ENCODE results near the gene CDC42BPA.

The CDC42BPA gene

GRCh38 chr1:226987623-226988333 is 330.5 kb downstream of the CDC42BPA start:
- Mint-ChIP-seq H3K27me3 (no peaks in the 10 kb centered on the region), H3K4me3 (no peak overlapping the region), H3K9me3 (no peaks in the 10 kb centered on the region), H3K27ac (no peak overlapping the region), H3K4me1 (peaks cover 23% of the 10 kb centered on the region)
- DNase-seq, result no peak
- no peak for ATAC-seq

GRCh38 chr1:226987179-226987536 is 331.1 kb downstream of the CDC42BPA start:
- ATAC-seq, result no peak
- H3K9me3 Mint-ChIP-seq, result no peaks in the 10 kb centered on the region
- no peak overlapping the region for H3K4me3 Mint-ChIP-seq
- peak overlapping the region in 1 of 2 donors; percentile 78 for H3K27ac Mint-ChIP-seq
- DNase-seq, result no peak
- peaks cover 23% of the 10 kb centered on the region for H3K4me1 Mint-ChIP-seq
- H3K27me3 Mint-ChIP-seq, result no peaks in the 10 kb centered on the region

GRCh38 chr1:226986496-226987178 is 331.7 kb downstream of the CDC42BPA start:
- no peaks in the 10 kb centered on the region for H3K27me3 Mint-ChIP-seq
- H3K27ac Mint-ChIP-seq, result peak overlapping the region in 1 of 2 donors; percentile 78
- peaks cover 23% of the 10 kb centered on the region for H3K4me1 Mint-ChIP-seq
- H3K9me3 Mint-ChIP-seq, result no peaks in the 10 kb centered on the region
- H3K4me3 Mint-ChIP-seq, result no peak overlapping the region
- ATAC-seq (no peak), DNase-seq (no peak)

GRCh38 chr1:226985839-226986463 is 332.3 kb downstream of the CDC42BPA start:
- no peak for ATAC-seq
- Mint-ChIP-seq H3K4me3 (no peak overlapping the region), H3K27ac (no peak overlapping the region), H3K27me3 (no peaks in the 10 kb centered on the region), H3K9me3 (no peaks in the 10 kb centered on the region), H3K4me1 (peaks cover 23% of the 10 kb centered on the region)
- no peak for DNase-seq

GRCh38 chr1:226985239-226985838 is 333.0 kb downstream of the CDC42BPA start:
- peak; percentile 6 for ATAC-seq
- DNase-seq, result no peak
- Mint-ChIP-seq H3K4me3 (no peak overlapping the region), H3K27me3 (no peaks in the 10 kb centered on the region), H3K9me3 (no peaks in the 10 kb centered on the region), H3K27ac (peak overlapping the region in 1 of 2 donors; percentile 34), H3K4me1 (peaks cover 18% of the 10 kb centered on the region)

- Mint-ChIP-seq H3K4me3 (no peak overlapping the region), H3K27ac (peak overlapping the region in 1 of 2 donors; percentile 76), H3K4me1 (peaks cover 12% of the 10 kb centered on the region), H3K27me3 (no peaks in the 10 kb centered on the region), H3K9me3 (no peaks in the 10 kb centered on the region)
- ATAC-seq (no peak), DNase-seq (no peak)
Measured at GRCh38 chr1:226984521-226985238, 333.6 kb downstream of the CDC42BPA start.

GRCh38 chr1:226983992-226984364 is 334.3 kb downstream of the CDC42BPA start:
- no peaks in the 10 kb centered on the region for H3K27me3 Mint-ChIP-seq
- peak overlapping the region in 1 of 2 donors; percentile 76 for H3K27ac Mint-ChIP-seq
- peaks cover 5% of the 10 kb centered on the region for H3K4me1 Mint-ChIP-seq
- H3K9me3 Mint-ChIP-seq, result no peaks in the 10 kb centered on the region
- DNase-seq (no peak), ATAC-seq (peak; percentile 11)
- no peak overlapping the region for H3K4me3 Mint-ChIP-seq

- no peak for DNase-seq
Measured at GRCh38 chr1:226983247-226983991, 334.9 kb downstream of the CDC42BPA start.

GRCh38 chr1:226982451-226983177 is 335.7 kb downstream of the CDC42BPA start:
- no peaks in the 10 kb centered on the region for H3K27me3 Mint-ChIP-seq
- no peaks in the 10 kb centered on the region for H3K9me3 Mint-ChIP-seq
- no peaks in the 10 kb centered on the region for H3K4me1 Mint-ChIP-seq
- no peak for DNase-seq
- H3K4me3 Mint-ChIP-seq, result no peak overlapping the region
- ATAC-seq, result no peak
- no peak overlapping the region for H3K27ac Mint-ChIP-seq

More at GRCh38 chr1:226983247-226983991, 334.9 kb downstream of the CDC42BPA start:
- Mint-ChIP-seq H3K27me3 (no peaks in the 10 kb centered on the region), H3K4me1 (no peaks in the 10 kb centered on the region), H3K9me3 (no peaks in the 10 kb centered on the region), H3K27ac (no peak overlapping the region), H3K4me3 (no peak overlapping the region)
- no peak for ATAC-seq

- no peak for ATAC-seq
- no peak overlapping the region for H3K4me3 Mint-ChIP-seq
- no peak overlapping the region for H3K27ac Mint-ChIP-seq
- DNase-seq, result no peak
- H3K9me3 Mint-ChIP-seq, result no peaks in the 10 kb centered on the region
- H3K4me1 Mint-ChIP-seq, result no peaks in the 10 kb centered on the region
- H3K27me3 Mint-ChIP-seq, result no peaks in the 10 kb centered on the region
Measured at GRCh38 chr1:226981838-226982237, 336.5 kb downstream of the CDC42BPA start.

GRCh38 chr1:226981386-226981817 is 336.9 kb downstream of the CDC42BPA start:
- no peaks in the 10 kb centered on the region for H3K4me1 Mint-ChIP-seq
- no peak overlapping the region for H3K27ac Mint-ChIP-seq
- H3K4me3 Mint-ChIP-seq, result no peak overlapping the region
- H3K9me3 Mint-ChIP-seq, result no peaks in the 10 kb centered on the region
- ATAC-seq, result no peak
- DNase-seq, result no peak
- H3K27me3 Mint-ChIP-seq, result no peaks in the 10 kb centered on the region

GRCh38 chr1:226980565-226981385 is 337.5 kb downstream of the CDC42BPA start:
- H3K27ac Mint-ChIP-seq, result peak overlapping the region in 1 of 2 donors; percentile 67
- no peaks in the 10 kb centered on the region for H3K9me3 Mint-ChIP-seq
- no peak overlapping the region for H3K4me3 Mint-ChIP-seq
- no peaks in the 10 kb centered on the region for H3K4me1 Mint-ChIP-seq
- DNase-seq (no peak), ATAC-seq (no peak)
- H3K27me3 Mint-ChIP-seq, result no peaks in the 10 kb centered on the region

- DNase-seq (no peak), ATAC-seq (no peak)
- Mint-ChIP-seq H3K4me1 (no peaks in the 10 kb centered on the region), H3K9me3 (no peaks in the 10 kb centered on the region), H3K27me3 (no peaks in the 10 kb centered on the region), H3K4me3 (no peak overlapping the region), H3K27ac (no peak overlapping the region)
Measured at GRCh38 chr1:226980122-226980560, 338.2 kb downstream of the CDC42BPA start.

All from stimulated activated naive CD8-positive, alpha-beta T cell treated with anti-CD3 and anti-CD28 coated beads, Interleukin-15, amount 100 ng/mL, for 72 hours (primary cell).